ENCODE results near the gene B4GALT5.
"Not testable (repeated sequence)": the region's sequence is repeated elsewhere in the genome, so short reads cannot be mapped to it uniquely, and the experiment has no call there.

Gene B4GALT5

DNA sequence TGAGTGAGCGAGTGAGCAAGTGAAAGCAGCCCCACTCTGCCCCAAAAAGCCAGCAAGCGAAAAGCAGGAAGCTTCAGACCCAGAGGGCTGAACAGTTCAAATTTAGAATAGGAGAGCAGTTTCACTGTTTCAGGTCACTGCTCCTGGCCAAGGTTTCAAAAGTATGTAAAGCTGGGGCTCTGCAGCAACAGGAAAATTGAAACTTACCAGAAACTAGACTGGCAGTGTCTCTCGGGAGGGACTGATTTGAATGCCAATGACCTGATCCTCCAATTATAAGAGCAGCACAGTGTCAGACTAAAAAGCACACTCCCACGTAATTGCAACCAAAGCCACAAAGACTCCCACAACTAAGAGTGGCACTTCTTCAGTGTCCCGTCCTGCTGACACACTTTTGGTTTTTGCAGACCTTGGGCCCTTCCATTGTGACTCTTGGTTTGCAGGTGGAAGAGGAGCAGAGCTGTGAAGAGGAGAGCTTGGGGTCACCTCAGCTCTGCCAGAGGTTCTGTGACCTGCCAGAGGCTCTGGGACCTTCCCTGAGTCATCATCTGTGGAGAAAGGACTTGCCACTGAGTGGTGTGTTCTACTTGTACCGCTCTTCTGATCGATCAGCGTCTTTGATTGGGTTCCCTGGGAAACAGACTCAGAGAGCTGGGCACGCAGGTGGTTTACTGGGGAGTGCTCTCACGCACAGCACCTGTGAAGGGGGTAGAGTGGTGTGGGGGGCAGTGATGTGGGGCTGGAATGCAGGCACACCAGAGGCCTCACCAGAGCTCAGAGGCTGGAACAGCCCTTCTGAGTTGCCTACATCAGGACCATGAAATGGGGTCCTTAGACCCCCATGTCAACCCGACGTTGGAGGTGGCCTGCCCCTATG is 93.1 kb downstream of the B4GALT5 start:
- no peak for DNase-seq

DNA sequence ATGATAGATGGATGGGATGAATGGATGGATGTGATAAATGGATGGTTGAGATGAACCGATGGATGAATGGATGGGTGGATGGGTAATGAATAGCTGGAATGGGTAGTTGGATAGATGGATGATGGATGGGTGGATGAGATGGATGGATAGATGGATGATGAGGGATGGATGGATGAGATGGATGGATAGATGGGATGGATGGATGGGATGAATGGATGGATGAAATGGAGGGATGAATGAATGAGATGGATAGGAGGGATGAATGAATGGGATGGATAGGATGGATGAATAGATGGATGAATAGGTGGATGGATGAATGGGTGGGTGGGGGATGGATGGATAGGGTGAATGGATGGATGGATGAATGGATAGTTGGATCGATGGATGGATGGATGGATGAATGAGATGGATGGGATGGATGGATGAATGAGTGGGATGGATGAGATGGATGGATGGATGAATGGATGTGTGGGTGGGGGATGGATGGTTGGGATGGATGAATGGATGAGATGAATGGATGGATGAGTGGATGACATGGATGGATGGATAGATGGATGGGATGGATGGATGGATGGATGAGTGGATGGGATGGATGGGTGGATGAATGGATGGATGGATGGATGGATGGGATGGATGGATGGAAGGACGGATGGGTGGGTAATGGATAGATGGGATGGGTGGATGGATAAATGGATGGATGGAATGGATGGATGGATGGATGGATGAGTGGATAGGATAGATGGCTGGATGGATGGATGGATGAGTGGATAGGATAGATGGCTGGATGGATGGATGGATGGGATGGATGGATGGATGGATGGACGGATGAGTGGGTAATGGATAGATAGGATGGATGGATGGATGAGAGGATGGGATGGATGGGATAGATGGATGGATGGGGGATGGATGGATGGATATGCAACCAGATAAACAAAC is 94.3 kb downstream of the B4GALT5 start:
- no peak for DNase-seq

DNA sequence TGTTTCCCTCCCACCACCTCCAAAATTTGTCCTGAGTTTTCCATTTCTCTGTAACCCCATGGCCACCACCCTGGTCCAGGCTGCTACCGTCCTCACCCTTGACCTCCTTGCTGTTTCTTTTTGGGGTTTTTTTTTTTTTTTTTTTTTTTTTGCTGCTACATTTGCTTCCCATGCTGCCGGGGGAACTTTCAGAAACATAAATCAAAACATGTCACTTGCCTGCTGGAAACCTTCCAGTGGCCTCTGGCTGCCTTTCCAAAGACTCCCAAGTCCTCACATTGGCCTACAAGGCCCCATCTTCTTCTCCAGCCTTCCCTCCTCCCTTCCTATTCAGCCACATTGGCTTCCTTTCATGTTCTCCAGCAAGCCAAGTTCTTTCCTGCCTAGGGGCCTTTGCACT is 95.4 kb downstream of the B4GALT5 start:
- DNase-seq = no peak

DNA sequence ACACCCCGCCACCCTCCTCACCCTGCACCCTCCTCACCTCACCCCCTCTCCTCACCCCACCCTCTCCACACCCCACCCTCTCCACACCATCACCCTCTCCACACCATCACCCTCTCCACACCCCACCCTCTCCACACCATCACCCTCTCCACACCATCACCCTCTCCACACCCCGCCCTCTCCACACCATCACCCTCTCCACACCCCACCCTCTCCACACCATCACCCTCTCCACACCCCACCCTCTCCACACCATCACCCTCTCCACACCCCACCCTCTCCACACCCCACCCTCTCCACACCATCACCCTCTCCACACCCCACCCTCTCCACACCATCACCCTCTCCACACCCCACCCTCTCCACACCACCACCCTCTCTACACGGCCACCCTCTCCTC is 96.3 kb downstream of the B4GALT5 start:
- not testable (repeated sequence) for DNase-seq

DNA sequence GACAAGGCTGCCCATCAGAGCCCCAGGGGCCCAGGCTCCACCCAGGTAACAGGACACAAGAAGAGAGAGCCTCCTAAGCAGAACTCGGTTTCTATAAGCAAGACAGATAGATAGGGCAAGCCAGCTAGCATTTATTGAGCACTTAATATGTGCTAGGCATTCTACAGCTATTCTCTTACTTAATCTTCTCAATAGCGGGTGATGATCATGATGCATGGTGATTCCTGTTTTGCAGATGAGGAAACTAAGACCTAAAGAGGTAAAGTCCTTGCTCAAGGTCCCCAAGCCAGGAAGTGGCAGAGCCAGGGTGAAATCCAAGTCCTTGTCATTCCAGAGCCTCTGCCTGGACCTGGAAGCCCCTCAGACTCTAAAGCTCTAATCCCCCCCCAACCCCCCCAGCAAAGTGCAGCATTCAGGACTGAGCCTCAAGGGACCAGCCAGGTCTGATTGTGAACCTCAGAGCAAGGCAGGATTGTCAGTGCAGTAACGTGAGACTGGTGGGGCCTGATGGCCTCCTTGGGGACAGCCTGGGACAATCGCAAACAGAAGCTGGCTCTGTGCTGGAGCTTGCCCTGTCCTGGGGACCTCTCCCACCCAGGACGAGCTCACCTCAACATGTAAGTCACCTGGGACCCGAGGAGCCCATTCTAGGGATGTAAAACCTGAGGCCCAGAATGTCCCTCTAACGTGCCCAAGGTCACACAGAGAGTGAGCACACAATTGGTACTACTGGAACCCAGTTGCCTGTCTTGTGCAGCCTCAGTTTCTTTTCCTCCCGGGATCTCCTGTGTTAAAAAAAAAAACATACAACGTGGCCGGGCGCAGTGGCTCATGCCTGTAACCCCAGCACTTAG is 97.3 kb downstream of the B4GALT5 start:
- DNase-seq = no peak

DNA sequence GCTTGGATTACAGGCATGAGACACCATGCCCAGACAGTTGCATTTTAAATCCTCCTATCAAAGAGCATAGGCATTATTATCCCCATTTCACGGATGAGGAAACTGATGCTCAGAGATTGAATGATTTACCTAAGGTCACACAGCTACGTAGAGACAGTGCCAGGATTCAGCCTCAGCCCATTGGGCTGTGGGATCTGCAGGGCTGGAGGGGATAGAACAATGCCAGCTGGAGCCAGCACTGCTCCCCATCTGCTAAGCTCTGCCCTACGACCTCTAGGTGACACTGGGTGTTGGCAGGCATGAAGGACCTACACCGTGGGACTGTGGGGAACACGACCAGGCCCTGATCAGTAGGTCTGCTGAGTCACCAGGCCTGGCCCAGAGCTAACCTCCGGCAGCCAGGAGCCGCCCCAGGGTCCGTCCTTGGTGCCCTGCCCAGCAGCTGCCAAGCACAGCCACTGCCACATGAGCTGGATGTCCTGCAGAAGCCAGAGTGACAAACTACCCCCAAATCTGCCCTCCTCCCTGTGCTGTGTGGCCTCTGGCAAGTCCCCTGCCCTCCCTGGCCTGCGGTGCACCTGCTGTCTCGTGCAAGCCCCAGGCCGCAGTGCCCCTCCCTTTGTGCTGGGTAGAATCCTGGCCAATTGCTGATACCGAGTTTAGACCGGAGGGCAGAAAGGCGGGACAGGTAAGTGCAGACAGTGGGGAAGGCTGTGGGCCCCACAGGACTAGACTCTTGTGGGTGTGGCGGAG is 98.1 kb downstream of the B4GALT5 start:
- DNase-seq = no peak

DNA sequence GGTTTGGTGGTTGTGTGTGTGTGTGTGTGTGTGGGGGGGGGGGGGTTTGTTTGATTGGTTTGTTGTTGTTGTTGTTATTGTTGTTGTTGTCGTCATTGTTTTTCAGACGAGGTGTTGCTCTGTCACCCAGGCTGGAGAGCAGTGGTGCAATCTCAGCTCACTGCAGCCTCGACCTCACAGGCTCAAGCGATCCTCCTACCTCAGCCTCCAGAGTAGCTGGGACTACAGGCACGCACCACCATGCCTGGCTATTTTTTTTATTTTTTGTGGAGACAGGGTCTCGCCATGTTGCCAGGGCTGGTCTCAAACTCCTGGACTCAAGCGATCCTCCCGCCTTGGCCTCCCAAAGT is 98.7 kb downstream of the B4GALT5 start:
- DNase-seq = not testable (repeated sequence)

DNA sequence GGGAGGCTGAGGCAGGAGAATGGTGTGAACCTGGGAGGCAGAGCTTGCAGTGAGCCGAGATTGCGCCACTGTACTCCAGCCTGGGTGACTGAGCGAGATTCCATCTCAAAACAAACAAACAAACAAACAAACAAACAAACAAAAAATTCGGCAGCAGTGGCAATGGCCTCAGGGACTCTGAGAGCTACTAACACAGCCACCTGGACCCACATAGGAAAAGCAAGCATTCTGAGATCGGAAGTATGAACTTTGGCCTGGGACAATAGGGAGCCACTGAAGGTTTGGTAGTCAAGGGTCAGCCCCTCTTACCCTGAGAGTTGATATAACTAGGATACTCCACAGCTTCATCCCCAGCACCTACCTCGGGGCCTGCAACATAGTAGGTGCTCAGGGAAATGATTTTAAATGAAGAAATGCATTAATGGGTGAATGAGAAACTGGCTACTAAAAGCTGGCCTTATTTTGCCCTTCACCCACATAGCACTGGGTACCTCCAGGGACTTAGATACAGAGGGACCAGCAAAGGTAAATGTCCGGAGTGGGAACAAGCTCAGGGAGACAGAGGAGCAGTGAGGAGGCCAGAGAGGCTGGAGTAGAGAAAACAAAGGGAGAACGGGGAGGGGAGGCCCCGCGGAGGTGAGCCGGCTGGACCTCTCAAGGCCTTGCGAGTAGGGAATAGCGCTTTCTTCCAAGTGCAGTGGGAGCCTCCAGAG is 99.2 kb downstream of the B4GALT5 start:
- DNase-seq = no peak

DNA sequence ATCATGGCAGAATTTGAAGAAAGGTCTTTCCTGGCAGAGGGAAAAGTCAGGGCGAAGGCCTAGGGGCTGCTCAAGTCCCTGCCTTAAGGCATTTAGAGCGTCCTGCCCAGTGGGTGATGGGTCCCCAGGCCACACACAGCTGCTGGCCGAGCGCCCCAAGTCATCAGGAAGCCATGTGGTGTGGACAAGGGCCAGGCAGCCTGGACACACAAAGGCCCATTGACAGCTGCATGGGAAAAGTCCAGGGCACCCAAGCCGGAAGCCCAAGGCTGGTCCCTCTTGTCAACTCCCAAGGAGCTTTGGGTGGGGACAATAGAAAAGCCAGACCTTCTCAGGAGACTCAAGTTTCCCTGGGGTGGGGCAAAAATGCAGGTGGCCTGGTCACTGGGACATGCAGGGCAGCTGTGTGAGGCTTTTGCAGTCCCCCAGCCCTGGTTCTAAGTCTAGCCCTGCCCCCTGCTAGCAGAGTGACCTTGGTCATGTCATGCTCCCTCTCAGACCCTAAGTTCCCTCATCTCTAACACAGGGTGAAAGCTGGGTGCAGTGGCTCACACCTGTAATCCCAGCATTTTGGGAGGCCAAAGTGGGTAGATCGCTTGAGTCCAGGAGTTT is 101.4 kb downstream of the B4GALT5 start:
- DNase-seq = no peak

DNA sequence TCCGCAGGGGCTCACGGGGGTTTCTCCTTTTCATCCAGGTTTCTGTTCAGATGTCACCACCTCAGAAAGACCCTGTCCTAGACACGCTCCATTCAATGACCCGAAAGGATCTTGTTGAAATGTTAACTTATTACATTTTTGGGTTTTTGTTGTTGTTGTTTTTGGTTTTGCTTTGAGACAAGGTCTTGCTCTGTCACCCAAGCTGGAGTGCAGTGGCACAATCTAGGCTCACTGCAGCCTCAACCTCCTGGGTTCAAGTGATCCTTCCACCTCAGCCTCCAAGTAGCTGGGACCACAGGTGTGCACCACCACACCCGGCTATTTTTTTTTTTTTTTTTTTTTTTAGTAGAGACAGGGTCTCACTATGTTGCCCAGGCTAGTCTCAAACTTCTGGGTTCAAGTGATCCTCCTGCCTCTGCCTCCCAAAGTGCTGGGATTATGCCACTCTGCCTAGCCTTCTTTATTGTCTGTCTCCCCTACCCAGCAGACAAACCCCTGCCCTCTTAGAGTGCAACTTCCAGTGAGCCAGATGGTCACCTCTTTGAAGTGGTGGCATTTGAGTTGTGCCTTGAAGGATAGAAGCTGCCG is 102.0 kb downstream of the B4GALT5 start:
- not testable (repeated sequence) for DNase-seq

DNA sequence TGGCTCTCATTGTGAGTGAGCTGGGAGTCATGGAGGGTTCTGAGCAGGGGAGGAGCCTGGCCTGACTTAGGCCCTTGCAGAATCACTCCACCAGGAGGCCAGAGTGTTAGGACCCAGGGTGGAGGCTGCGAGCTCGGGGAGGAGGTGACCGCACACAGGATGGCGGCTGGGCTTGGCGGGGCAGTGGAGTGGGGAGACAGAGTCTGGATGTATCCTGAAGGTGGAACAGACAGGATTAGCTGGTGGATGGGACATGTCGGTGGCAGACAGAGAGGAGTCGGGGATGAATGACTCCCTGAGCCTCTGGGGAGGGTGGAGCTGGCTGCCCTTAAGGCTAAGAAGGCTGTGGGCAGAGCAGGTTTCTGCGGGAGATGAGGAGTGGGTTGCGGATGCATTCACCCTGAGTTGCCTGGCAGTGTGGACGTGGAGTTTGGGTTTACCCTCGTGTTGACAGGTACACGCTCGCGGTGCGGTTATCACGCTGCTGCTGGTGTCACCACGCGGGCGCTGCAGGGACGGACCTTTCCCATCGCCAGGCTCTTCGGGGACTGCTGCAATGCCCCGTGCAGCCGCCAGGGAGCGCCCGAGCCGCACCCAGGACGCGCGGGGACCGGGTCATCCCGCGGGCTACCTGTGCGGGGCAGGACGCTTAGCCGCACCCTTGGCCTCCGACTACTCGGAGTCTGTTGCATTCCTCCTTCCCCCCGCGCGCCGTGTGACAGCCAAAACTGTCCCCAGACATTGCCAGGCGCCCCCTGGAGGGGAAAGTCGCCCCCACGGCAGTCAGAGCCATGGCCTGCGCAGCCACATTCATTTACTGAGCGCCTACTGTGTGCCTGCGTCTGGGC is 102.8 kb downstream of the B4GALT5 start:
- peak; percentile 64 for DNase-seq

DNA sequence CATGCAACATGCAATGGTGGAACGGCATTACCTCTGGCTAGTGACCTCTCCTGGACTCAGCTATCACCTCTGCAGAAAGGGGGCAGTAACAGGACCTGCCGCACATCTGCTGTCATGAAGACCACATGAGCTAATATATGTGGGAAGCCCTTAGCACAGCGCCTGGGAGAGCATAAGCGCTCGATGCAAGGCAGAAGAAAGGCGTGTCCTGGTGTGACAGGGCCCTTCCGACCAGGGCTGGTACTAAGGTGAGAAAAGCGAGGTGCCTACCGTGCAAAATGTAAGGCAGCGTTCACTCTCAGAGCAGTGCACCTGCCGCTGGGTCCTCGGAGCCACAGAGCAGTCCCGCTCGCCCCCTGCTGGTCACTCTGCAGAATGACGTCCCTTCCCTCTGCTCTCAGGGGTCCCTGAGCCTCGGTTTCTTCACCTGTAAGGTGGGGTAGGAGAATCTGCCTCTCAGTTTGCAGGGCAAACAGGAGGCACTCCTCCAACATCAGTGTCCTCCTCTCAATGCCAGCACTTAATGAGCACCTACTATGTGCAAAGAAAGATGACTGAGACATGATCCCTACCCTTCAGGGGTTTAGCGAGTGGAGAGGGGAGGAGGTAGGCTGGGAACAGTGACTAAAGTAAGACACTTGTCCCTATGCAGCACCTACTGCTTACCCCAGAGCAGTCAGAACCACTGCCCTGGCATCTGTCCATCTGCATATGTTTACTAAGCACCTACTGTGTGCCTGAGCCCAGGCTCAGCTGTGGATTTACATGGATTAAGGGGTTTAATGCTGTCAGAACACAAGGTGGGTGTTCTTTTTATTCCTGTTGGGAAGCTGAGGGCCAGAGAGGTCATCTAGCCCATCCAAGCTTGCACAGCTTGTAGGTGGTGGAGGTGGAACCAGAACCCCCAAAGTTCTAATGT is 104.7 kb downstream of the B4GALT5 start:
- peak; percentile 77 for DNase-seq

DNA sequence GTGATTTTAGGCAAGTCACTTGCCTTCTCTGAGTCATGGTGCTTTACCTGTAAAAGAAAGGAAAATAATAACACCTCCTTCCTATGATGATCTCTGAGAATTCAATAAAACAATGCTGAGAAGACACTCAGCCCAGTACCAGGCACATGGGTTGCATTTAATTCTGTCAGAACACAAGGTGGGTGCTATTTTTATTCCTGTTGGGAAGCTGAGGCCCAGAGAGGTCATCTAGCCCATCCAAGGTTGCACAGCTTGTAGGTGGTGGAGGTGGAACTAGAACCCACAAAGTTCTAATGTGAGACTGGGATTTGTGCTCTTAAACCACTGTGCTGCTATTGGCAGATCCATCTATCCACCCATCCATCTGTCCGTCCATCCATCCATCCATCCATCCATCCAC is 106.1 kb downstream of the B4GALT5 start:
- DNase-seq = no peak

DNA sequence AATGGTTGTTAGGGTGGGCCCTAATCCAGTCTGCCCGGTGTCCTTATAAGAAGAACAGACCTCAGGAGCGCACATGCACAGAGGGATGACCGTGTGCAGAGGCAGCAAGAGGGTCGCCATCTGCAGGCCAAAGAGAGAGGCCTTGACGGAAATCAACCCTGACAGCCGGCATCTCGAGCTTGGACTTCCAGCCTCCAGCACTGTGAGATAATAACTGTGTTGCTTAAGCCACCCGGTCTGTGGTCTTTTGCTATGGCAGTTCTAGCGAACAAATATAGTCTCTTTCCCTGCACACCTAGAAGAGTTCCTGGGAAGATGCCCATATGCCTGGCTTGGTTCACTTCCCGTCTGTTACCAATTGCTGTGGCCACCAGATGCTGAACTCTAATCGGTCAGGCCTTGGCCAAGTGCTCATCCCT is 110.5 kb downstream of the B4GALT5 start:
- no peak for DNase-seq

DNA sequence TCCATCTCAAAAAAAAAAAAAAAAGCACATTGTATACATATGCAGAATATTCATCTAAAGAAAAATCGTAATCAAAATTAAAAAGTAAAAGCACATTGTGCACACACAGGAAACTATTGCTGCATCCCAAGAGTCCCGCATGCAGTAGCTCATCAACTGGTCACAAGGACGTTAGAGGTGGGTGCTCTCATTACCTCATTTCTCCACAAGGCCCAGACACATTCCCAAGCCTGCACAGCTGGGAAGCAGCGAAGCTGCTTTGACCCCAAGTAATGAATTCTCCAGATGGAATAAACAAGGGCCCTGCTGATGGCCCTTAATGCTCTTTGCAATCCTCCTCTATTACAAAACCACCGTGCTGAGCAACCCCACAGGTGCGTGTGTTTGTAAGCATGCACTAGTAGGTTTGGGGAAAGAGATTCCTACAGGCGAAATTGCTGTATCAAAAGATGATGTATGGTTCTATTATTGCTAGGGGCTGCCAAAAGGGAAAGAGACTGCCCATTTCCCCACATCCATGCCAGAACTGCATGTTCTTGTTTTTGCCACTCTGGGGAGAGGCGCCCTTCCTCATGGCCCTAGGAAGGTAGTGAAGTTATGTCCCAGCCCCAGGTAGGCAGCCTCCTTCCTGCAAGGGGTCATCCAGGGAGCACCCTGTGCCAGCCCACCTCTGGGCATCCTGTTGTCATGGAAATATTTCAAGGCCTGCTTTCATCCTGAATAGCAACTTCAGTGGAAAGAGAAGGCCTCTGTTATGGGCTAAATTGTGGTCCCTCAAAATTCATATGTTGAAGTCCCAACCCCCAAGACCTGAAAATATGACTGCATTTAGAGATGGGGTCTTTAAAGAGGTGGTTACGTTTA is 111.1 kb downstream of the B4GALT5 start:
- DNase-seq = no peak

DNA sequence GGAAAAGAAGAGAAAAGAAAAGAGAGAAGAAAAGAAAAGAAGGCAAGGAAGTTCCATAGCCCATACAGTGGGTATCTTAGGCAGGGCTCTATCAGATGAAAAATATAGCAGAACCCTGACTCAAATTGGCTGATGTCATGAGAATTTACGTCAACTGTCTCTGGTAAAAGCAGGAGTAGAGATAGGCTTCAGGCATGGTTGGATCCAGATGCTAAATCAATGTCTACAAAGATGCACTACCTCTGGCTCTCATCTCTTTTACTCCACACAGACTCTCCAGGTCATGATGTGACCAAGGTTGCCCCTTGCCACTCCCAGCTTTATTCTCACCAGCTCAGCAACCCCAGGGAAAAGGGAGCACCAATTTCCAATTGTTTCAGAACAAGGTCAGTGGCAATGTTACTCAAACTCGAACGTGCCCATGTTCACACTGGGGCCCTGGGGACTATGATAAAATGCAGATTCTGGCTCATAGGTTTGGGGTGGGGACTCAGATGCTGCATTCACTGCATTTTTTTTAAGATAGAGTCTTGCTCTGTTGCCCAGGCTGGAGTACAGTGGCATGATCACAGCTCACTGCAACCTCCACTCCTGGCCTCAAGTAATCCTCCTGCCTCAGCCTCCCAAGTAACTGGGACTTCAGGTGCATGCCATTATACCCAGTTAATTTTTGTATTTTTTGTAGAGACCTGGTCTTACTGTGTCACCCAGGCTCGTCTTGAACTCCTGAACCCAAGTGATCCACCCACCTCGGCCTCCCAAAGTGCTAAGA is 112.3 kb downstream of the B4GALT5 start:
- DNase-seq = no peak

DNA sequence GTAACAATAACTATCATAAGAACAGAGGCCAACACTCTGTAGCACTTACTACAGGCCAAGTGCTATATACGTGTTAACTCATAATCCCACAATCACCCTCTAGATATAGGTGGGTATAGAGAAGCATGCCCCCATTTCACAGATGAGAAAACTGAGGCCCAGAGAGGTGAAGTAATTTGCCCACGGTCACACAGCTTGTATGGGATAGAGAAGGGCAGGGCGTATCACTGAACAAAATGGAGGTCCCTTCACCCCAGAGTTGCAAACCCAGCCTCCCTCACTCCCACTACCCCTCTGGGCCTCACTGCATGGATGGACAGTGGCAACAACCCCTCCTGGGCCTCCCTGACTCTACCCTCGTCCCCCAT is 113.9 kb downstream of the B4GALT5 start:
- DNase-seq = no peak

Measured in stimulated activated naive CD4-positive, alpha-beta T cell treated with Interleukin-2 at 50 U/mL for 16 hours (primary cell).